ENCODE results near the gene LRIG1.
A peak's percentile ranks its signal among the peaks of the same experiment; 100 is the strongest.

GRCh38 chr3:66407611-66408218 is 93.1 kb downstream of the LRIG1 start:
- TF ChIP-seq CTCF (IDR thresholded peaks at IDR 0.05): peak; percentile 85 to 96 (median 93)
- TF ChIP-seq EP300 (IDR thresholded peaks at IDR 0.05): no peak
- no peak for TF ChIP-seq POLR2A (IDR thresholded peaks at IDR 0.05; ENCODE audit: low read depth)
